Subcutaneous adipose tissue (tissue), 4 donors: ENCODE results near the gene PGA4. TPM values are rescaled to one million over a fixed set of nuclear protein-coding genes. Genes with fewer than 3 reads are reported as not detected.
"Not testable (repeated sequence)": the region's sequence is repeated elsewhere in the genome, so short reads cannot be mapped to it uniquely, and the experiment has no call there.

Source experiments
- CTCF ChIP-seq: fragments of 450-650 bp; IDR thresholded peaks from one replicate; pipeline ENCODE4 v1.5.1; 2016; ENCODE audit warnings: low read depth, mild to moderate bottlenecking, control low read depth, antibody characterized with exemption, moderate library complexity
- total RNA-seq, 4 donors: library from RNA; depleted of rRNA; stranded (reverse); fragments of >200 nt; gene quantifications; one replicate each; pipeline ENCODE4 v1.1.0, GENCODE V29; 2016

The PGA4 gene
- total RNA-seq, 4 donors from 2014 or later, result 1.3 to 44.5 (median 24.4) TPM

GRCh38 chr11:61195719-61196118, 26.4 kb upstream of the PGA4 start:
- TF ChIP-seq CTCF, result no peak

GRCh38 chr11:61198361-61198760, 23.8 kb upstream of the PGA4 start:
- TF ChIP-seq CTCF, result no peak

DNA sequence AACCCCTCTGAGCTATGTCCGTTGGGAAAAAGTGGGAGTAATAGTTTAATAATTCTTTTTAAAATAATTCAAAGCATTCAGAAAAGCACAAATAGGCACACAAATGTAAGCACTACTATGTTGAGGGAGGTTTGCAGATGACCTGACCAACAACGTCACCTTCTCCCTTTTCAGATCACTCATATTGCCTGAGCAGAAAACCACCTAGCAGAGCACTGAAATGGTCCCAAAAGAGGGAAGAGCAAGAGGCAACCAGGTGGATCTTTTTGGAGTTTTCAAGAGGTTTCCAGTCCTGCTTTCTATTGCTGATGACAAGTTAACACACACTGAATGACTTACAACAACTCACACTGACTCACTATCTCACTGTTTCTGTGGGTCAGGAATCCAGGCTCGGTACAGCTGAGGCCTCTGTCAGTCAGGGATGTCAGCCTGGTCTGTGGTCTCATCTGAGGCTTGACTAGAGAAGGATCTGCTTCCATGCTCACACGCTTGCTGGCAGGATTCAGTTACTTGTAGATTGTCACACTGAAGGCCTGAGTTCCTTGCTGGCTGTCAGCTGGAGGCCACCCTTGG, 23.1 kb upstream of the PGA4 start:
- TF ChIP-seq CTCF, result no peak

- no peak for TF ChIP-seq CTCF
Observed at GRCh38 chr11:61201476-61201875, 20.7 kb upstream of the PGA4 start.

DNA sequence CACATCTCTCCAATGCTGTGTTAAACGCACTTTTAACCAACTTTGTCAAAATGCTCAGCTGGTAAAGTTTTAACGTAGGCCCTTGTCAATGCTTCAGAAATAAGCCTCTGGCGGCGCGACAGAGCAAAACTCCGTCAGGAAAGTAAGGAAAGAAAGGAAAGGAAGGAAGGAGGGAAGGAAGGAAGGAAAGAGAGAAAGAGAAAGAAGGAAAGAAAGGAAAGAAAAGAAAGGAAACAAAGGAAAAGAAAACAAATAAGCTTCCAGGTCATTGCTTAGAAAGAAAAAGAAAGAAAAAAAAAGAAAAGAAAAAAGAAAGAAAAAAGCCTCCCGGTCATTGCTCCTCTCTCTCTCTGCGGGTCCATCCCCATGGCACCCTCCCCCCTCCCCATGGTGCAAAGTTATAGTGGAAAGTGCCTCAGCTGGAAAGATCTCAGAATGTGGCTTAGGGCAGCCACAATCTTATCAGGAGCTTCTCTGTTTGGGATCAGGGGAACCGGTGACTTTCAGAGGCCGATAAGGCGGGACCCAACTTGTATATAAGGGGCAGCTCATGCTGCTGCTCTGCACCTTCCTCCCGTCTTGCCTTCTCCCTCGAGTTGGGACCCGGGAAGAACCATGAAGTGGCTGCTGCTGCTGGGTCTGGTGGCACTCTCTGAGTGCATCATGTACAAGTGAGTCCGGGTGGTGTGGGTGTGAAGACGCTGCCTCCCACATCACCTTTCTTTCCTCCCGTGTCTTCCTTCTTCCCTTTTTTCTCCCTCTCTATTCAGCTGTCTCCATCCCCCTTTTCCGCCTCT, 19.0 kb upstream of the PGA4 start, which contains the start of gene PGA3:
Gene PGA3, plus strand, starts transcription at position 566 of the 797 bp plus-strand sequence. Its CDS starts 50 bp downstream, at position 616.
- not testable (repeated sequence) for TF ChIP-seq CTCF

DNA sequence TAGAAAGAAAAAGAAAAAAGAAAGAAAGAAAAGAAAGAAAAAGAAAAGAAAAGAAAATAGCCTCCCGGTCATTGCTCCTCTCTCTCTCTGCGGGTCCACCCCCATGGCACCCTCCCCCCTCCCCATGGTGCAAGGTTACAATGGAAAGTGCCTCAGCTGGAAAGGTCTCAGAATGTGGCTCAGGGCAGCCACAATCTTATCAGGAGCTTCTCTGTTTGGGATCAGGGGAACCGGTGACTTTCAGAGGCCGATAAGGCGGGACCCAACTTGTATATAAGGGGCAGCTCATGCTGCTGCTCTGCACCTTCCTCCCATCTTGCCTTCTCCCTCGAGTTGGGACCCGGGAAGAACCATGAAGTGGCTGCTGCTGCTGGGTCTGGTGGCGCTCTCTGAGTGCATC, 18.7 kb downstream of the PGA4 start, which contains the start of gene PGA5:
Gene PGA5, plus strand, starts transcription at position 301 of the 400 bp plus-strand sequence. Its CDS starts 52 bp downstream, at position 353.
- not testable (repeated sequence) for TF ChIP-seq CTCF

GRCh38 chr11:61254403-61255025, 32.4 kb downstream of the PGA4 start:
- TF ChIP-seq CTCF, result no peak
